ENCODE results near the gene BRD2. TPM values are rescaled to one million over a fixed set of nuclear protein-coding genes. Genes with fewer than 3 reads are reported as not detected.

BRD2 gene
- total RNA-seq, 1 experiment from 2014 or later, result 222 TPM

- TF ChIP-seq, protein P1, sequence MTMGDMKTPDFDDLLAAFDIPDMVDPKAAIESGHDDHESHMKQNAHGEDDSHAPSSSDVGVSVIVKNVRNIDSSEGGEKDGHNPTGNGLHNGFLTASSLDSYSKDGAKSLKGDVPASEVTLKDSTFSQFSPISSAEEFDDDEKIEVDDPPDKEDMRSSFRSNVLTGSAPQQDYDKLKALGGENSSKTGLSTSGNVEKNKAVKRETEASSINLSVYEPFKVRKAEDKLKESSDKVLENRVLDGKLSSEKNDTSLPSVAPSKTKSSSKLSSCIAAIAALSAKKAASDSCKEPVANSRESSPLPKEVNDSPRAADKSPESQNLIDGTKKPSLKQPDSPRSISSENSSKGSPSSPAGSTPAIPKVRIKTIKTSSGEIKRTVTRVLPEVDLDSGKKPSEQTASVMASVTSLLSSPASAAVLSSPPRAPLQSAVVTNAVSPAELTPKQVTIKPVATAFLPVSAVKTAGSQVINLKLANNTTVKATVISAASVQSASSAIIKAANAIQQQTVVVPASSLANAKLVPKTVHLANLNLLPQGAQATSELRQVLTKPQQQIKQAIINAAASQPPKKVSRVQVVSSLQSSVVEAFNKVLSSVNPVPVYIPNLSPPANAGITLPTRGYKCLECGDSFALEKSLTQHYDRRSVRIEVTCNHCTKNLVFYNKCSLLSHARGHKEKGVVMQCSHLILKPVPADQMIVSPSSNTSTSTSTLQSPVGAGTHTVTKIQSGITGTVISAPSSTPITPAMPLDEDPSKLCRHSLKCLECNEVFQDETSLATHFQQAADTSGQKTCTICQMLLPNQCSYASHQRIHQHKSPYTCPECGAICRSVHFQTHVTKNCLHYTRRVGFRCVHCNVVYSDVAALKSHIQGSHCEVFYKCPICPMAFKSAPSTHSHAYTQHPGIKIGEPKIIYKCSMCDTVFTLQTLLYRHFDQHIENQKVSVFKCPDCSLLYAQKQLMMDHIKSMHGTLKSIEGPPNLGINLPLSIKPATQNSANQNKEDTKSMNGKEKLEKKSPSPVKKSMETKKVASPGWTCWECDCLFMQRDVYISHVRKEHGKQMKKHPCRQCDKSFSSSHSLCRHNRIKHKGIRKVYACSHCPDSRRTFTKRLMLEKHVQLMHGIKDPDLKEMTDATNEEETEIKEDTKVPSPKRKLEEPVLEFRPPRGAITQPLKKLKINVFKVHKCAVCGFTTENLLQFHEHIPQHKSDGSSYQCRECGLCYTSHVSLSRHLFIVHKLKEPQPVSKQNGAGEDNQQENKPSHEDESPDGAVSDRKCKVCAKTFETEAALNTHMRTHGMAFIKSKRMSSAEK (CRISPR knock-in tag; IDR thresholded peaks at IDR 0.05; ENCODE audit: borderline replicate concordance), result no peak
- no peak for TF ChIP-seq ZNF138 (CRISPR knock-in tag; conservative IDR thresholded peaks at IDR 0.05)
Observed at GRCh38 chr6:32922083-32922482, 46.3 kb upstream of the BRD2 start (continued).

GRCh38 chr6:32931211-32931610 lies 37.2 kb upstream of the BRD2 start:
- H3K27ac Mint-ChIP-seq, result no peak overlapping the region
- ATAC-seq, result no peak
- H3K9me3 Mint-ChIP-seq, result 0 out of 2 replicates have a peak, but pooled peaks cover 1% of the 10 kb centered on the region
- ChIA-PET CTCF (interaction anchor here (1.1 to 3.5 kb wide), 3 partner anchors 11 to 47 kb away, joined by 5 to 27 read pairs (median 6); partner anchors contain the start of gene HLA-DMB), POLR2A (no interaction called here)
- no peak overlapping the region for H3K4me3 Mint-ChIP-seq
- no peak for TF ChIP-seq GTF2I (CRISPR knock-in tag; conservative IDR thresholded peaks at IDR 0.05)
- TF ChIP-seq, protein P2, sequence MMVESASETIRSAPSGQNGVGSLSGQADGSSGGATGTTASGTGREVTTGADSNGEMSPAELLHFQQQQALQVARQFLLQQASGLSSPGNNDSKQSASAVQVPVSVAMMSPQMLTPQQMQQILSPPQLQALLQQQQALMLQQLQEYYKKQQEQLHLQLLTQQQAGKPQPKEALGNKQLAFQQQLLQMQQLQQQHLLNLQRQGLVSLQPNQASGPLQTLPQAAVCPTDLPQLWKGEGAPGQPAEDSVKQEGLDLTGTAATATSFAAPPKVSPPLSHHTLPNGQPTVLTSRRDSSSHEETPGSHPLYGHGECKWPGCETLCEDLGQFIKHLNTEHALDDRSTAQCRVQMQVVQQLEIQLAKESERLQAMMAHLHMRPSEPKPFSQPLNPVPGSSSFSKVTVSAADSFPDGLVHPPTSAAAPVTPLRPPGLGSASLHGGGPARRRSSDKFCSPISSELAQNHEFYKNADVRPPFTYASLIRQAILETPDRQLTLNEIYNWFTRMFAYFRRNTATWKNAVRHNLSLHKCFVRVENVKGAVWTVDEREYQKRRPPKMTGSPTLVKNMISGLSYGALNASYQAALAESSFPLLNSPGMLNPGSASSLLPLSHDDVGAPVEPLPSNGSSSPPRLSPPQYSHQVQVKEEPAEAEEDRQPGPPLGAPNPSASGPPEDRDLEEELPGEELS (CRISPR knock-in tag; IDR thresholded peaks at IDR 0.05), result no peak
- TF ChIP-seq EMX1 (CRISPR knock-in tag; IDR thresholded peaks at IDR 0.05), result no peak
- TF ChIP-seq USF2 (CRISPR knock-in tag; IDR thresholded peaks at IDR 0.05), result no peak
- TF ChIP-seq SMAD3 (CRISPR knock-in tag; IDR thresholded peaks at IDR 0.05; ENCODE audit: borderline replicate concordance), result no peak
- no peak for TF ChIP-seq ESRRA (CRISPR knock-in tag; IDR thresholded peaks at IDR 0.05; ENCODE audit: borderline replicate concordance)
- no peak for TF ChIP-seq AR (CRISPR knock-in tag; IDR thresholded peaks at IDR 0.05)
- TF ChIP-seq, protein P3, sequence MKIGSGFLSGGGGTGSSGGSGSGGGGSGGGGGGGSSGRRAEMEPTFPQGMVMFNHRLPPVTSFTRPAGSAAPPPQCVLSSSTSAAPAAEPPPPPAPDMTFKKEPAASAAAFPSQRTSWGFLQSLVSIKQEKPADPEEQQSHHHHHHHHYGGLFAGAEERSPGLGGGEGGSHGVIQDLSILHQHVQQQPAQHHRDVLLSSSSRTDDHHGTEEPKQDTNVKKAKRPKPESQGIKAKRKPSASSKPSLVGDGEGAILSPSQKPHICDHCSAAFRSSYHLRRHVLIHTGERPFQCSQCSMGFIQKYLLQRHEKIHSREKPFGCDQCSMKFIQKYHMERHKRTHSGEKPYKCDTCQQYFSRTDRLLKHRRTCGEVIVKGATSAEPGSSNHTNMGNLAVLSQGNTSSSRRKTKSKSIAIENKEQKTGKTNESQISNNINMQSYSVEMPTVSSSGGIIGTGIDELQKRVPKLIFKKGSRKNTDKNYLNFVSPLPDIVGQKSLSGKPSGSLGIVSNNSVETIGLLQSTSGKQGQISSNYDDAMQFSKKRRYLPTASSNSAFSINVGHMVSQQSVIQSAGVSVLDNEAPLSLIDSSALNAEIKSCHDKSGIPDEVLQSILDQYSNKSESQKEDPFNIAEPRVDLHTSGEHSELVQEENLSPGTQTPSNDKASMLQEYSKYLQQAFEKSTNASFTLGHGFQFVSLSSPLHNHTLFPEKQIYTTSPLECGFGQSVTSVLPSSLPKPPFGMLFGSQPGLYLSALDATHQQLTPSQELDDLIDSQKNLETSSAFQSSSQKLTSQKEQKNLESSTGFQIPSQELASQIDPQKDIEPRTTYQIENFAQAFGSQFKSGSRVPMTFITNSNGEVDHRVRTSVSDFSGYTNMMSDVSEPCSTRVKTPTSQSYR (CRISPR knock-in tag; IDR thresholded peaks at IDR 0.05), result no peak
- H3K27me3 Mint-ChIP-seq (ENCODE audit: low read depth), result peaks cover 23% of the 10 kb centered on the region
- DNase-seq (ENCODE audit: low spot score), result no peak
- no peaks in the 10 kb centered on the region for H3K36me3 Mint-ChIP-seq
- H3K4me1 Mint-ChIP-seq, result no peaks in the 10 kb centered on the region

Measured in WTC11 (cell line).